Uterus (tissue), 4 donors: ENCODE data around the gene CRCP. TPM values are rescaled to one million over a fixed set of nuclear protein-coding genes. Genes with fewer than 3 reads are reported as not detected.
"Not testable (repeated sequence)": the region's sequence is repeated elsewhere in the genome, so short reads cannot be mapped to it uniquely, and the experiment has no call there.

ENCODE experiments used
- DNase-seq, 2 donors: peaks; one replicate each; pipeline ENCODE4 v3.0.0-alpha.2; 2019 to 2020
- H3K27ac ChIP-seq, 2 donors: fragments of 200-600 bp; sonication (generic); 1 replicate in 1 of 2; 2 replicates in 1 of 2; pipeline ENCODE4 v1.5.1; 2016 to 2018
- H3K27me3 ChIP-seq, 2 donors: fragments of 200-600 bp; sonication (generic); one replicate each; pipeline ENCODE4 v1.5.1; 2018 to 2019; ENCODE audit warnings: control low read depth in 1 of 2
- H3K36me3 ChIP-seq, 2 donors: fragments of 200-600 bp; sonication (generic); one replicate each; pipeline ENCODE4 v1.5.1; 2019; ENCODE audit warnings: control low read depth in 1 of 2
- H3K4me1 ChIP-seq, 2 donors: fragments of 200-600 bp; sonication (generic); one replicate each; pipeline ENCODE4 v1.5.1; 2018 to 2019; ENCODE audit warnings: control low read depth in 1 of 2
- H3K4me3 ChIP-seq, 2 donors: fragments of 200-600 bp; sonication (generic); 1 replicate in 1 of 2; 2 replicates in 1 of 2; pipeline ENCODE4 v1.5.1; 2018 to 2019; ENCODE audit warnings: mild to moderate bottlenecking in 1 of 2
- H3K9me3 ChIP-seq, 2 donors: fragments of 200-600 bp; sonication (generic); one replicate each; pipeline ENCODE4 v1.5.1; 2019; ENCODE audit warnings: control low read depth in 1 of 2
- POLR2A ChIP-seq, 2 donors: fragments of 450-650 bp; IDR thresholded peaks; one replicate each; pipeline ENCODE4 v1.6.1; 2016; ENCODE audit warnings: antibody characterized with exemption in 2 of 2, mild to moderate bottlenecking in 1 of 2, moderate library complexity in 1 of 2
- intact Hi-C: fragments of 100-400 bp; cut with DNase I; formaldehyde crosslinking; loops from one replicate; pipeline ENCODE4 v1.15.1; 2023; ENCODE audit warnings: low total_unique reads
- total RNA-seq, 4 donors: library from RNA; depleted of rRNA in 3 of 4; stranded (reverse); fragments of >200 nt in 3 of 4; gene quantifications; one replicate each; pipeline versions ENCODE4 v1.1.0 to v1.2.4, GENCODE V29; 2014 to 2023
- TF ChIP-seq, protein P1 (sequence below), 4 experiments: fragments of 200-600 bp in 2 of 4; fragments of 450-650 bp in 2 of 4; sonication (generic) in 2 of 4; IDR thresholded peaks; one replicate each; pipeline ENCODE4 v1.5.1; 2016 to 2019; ENCODE audit warnings: antibody characterized with exemption in 4 of 4, mild to moderate bottlenecking in 2 of 4, moderate library complexity in 1 of 4
- donor health status: DM: yes; HTN: yes; CAD: no.

Gene CRCP
- total RNA-seq, 4 donors from 2014 or later, result 8.5 to 39.7 (median 37.6) TPM

DNA sequence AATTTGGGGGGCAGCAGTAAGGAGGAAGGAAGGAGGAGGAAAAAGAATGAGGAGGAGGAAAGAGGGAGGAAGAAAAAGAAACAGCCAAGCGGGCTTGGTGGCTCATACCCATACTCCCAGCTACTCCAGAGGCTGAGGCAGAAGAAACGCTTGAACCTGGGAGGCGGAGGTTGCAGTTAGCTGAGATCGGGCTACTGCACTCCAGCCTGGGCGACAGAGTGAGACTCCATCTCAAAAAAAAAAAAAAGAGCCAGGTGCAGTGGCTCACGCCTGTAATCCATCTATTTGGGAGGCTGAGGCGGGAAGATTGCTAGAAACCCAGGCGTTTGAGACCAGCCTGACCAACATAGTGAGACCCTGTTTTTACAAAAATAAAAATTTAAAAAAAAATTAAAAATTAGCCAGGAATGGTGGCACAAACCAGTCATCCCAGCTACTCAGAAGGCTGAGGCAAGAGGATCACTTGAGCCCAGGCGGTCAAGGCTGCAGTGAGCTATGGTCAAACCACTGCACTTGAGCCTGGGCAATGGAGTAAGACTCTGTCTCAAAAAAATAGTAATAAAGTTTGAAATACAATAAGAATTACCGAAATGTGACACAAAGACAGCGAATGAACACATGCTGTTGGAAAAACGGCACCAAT, 14.1 kb upstream of the CRCP start:
- Histone ChIP-seq H3K4me3 (peak overlapping the region; percentile 29 to 34), H3K4me1 (no peaks in the 10 kb centered on the region), H3K27ac (peak overlapping the region; percentile 92), H3K27me3 (no peaks in the 10 kb centered on the region), H3K36me3 (no peaks in the 10 kb centered on the region), H3K9me3 (no peaks in the 10 kb centered on the region)
- DNase-seq, result no peak
- intact Hi-C loops, result no loop called here
- TF ChIP-seq, protein P1, sequence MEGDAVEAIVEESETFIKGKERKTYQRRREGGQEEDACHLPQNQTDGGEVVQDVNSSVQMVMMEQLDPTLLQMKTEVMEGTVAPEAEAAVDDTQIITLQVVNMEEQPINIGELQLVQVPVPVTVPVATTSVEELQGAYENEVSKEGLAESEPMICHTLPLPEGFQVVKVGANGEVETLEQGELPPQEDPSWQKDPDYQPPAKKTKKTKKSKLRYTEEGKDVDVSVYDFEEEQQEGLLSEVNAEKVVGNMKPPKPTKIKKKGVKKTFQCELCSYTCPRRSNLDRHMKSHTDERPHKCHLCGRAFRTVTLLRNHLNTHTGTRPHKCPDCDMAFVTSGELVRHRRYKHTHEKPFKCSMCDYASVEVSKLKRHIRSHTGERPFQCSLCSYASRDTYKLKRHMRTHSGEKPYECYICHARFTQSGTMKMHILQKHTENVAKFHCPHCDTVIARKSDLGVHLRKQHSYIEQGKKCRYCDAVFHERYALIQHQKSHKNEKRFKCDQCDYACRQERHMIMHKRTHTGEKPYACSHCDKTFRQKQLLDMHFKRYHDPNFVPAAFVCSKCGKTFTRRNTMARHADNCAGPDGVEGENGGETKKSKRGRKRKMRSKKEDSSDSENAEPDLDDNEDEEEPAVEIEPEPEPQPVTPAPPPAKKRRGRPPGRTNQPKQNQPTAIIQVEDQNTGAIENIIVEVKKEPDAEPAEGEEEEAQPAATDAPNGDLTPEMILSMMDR (IDR thresholded peaks at IDR 0.05), result no peak
- no peak for TF ChIP-seq POLR2A (IDR thresholded peaks at IDR 0.05)

- H3K4me1 ChIP-seq, H3K9me3 ChIP-seq, H3K4me3 ChIP-seq, intact Hi-C loops, DNase-seq, H3K27ac ChIP-seq, H3K27me3 ChIP-seq, H3K36me3 ChIP-seq: not testable (repeated sequence)
Measured at GRCh38 chr7:66102168-66102567, 12.5 kb upstream of the CRCP start.

DNA sequence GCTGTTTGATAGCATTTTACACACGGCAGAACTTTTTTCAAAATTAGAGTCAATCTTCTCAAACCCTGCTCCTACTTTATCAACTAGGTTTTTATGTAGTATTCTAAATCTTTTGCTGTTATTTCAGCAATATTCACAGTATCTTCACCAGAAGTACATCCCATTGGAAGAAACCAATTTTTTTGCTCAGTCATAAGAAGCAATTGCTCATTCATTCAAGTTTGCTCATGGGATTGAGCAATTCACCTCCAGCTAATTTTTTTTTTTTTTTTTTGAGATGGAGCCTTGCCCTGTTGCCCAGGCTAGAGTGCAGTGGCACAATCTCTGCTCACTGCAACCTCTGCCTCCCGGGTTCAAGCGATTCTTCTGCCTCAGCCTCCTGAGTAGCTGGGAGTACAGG, 10.7 kb upstream of the CRCP start:
- H3K36me3 ChIP-seq, H3K4me1 ChIP-seq, DNase-seq, H3K27me3 ChIP-seq, intact Hi-C loops, H3K9me3 ChIP-seq, H3K27ac ChIP-seq, H3K4me3 ChIP-seq: not testable (repeated sequence)

- TF ChIP-seq, protein P1 (IDR thresholded peaks at IDR 0.05), result no peak
- no peak for TF ChIP-seq POLR2A (IDR thresholded peaks at IDR 0.05)
- intact Hi-C loops, result no loop called here
- Histone ChIP-seq H3K36me3 (no peaks in the 10 kb centered on the region), H3K27ac (no peak overlapping the region), H3K9me3 (no peaks in the 10 kb centered on the region), H3K4me1 (no peaks in the 10 kb centered on the region), H3K4me3 (no peak overlapping the region), H3K27me3 (no peaks in the 10 kb centered on the region)
- DNase-seq, result no peak
Measured at GRCh38 chr7:66105263-66105748, 9.3 kb upstream of the CRCP start.

DNA sequence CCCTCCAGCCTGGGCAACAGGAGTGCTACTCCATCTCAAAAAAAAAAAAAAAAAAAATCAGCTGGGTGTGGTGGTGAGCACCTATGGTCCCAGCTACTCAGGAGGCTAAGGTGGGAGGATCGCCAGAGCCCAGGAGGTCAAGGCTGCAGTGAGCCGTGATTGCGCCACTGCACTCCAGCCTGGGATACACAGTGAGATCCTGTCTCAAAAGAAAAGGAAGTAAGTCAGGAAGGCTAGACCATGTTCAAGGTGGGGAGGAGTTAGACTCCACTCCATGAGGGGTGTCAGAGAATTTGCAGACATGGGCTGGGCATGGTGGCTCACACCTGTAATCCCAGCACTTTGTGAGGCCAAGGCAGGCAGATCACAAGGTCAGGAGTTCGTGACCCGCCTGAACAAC, 6.2 kb upstream of the CRCP start:
- intact Hi-C loops, H3K4me1 ChIP-seq, H3K36me3 ChIP-seq, DNase-seq, H3K27me3 ChIP-seq, H3K4me3 ChIP-seq, H3K9me3 ChIP-seq, H3K27ac ChIP-seq: not testable (repeated sequence)

DNA sequence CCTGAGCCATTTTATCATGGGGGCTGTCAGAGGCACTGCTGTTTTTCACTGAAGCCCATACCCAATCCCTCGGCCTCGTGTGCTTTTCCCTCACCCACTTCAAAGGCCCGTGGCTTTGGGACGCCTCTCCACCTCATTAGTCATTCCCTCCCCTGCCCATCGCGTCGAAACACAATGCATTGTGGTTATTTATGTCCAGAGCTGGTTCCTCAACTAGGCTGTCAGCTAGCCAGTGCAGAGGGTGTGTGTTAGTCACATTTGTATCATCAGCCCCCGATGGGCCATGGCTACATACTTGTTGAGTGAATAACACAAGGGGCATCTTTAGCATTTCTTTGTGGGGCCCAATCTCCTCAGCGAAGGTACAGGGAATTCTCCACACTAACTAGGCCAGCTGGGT, 3.8 kb upstream of the CRCP start:
- Histone ChIP-seq H3K4me1 (peaks cover 0 to 3% of the 10 kb centered on the region in 2 donors), H3K36me3 (no peaks in the 10 kb centered on the region), H3K27ac (no peak overlapping the region), H3K27me3 (no peaks in the 10 kb centered on the region), H3K4me3 (no peak overlapping the region), H3K9me3 (no peaks in the 10 kb centered on the region)
- intact Hi-C loops, result no loop called here
- no peak for TF ChIP-seq POLR2A (IDR thresholded peaks at IDR 0.05)
- TF ChIP-seq, protein P1 (IDR thresholded peaks at IDR 0.05), result no peak
- no peak for DNase-seq

GRCh38 chr7:66116680-66117420, 2.2 kb downstream of the CRCP start:
- intact Hi-C loops, H3K27me3 ChIP-seq: not testable (repeated sequence)

More at GRCh38 chr7:66116680-66117420, 2.2 kb downstream of the CRCP start:
- not testable (repeated sequence) for DNase-seq, H3K9me3 ChIP-seq, H3K27ac ChIP-seq, H3K4me3 ChIP-seq, H3K4me1 ChIP-seq, H3K36me3 ChIP-seq
